ENCODE results near the gene MRTFB.

GRCh38 chr16:14151256-14152030 is 80.3 kb downstream of the MRTFB start:
- TF ChIP-seq, protein P1, sequence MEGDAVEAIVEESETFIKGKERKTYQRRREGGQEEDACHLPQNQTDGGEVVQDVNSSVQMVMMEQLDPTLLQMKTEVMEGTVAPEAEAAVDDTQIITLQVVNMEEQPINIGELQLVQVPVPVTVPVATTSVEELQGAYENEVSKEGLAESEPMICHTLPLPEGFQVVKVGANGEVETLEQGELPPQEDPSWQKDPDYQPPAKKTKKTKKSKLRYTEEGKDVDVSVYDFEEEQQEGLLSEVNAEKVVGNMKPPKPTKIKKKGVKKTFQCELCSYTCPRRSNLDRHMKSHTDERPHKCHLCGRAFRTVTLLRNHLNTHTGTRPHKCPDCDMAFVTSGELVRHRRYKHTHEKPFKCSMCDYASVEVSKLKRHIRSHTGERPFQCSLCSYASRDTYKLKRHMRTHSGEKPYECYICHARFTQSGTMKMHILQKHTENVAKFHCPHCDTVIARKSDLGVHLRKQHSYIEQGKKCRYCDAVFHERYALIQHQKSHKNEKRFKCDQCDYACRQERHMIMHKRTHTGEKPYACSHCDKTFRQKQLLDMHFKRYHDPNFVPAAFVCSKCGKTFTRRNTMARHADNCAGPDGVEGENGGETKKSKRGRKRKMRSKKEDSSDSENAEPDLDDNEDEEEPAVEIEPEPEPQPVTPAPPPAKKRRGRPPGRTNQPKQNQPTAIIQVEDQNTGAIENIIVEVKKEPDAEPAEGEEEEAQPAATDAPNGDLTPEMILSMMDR (conservative IDR thresholded peaks at IDR 0.05 in 1 of 2, IDR thresholded peaks at IDR 0.05 in 1 of 2; ENCODE audit: low read depth in 1 of 2, low read length in 2 of 2): no peak
- no peak for TF ChIP-seq EZH2 (IDR thresholded peaks at IDR 0.05; ENCODE audit: low read length, missing control alignments)

All from fibroblast of lung (primary cell).